GM12878 (cell line): ENCODE data around the gene TINCR. TPM values are rescaled to one million over a fixed set of nuclear protein-coding genes. Genes with fewer than 3 reads are reported as not detected.
"Not testable (repeated sequence)": the region's sequence is repeated elsewhere in the genome, so short reads cannot be mapped to it uniquely, and the experiment has no call there.

ENCODE experiments used
- ATAC-seq: fragments of 200-7000 bp; cut with Tn5 transposase; 3 replicates; pipeline ENCODE4 v1.9.1; 2020; ENCODE audit warnings: mild to moderate bottlenecking, moderate library complexity
- BruUV-seq: library from RNA; stranded (reverse); fragments of 400-500 nt; replicated peaks from 2 replicates; lab custom pipeline; 2021; lab: Mats Ljungman, UMichigan
- CTCF ChIA-PET: fragments of 300-600 bp; sonication (Branson Sonifier 250); formaldehyde crosslinking; extraction: SDS; loops from one replicate; lab custom pipeline; 2021; ENCODE audit warnings: inconsistent platforms; lab: Yijun Ruan, JAX
- POLR2A ChIA-PET: fragments of 350-600 bp; formaldehyde crosslinking; extraction: SDS; loops from one replicate; lab custom pipeline; 2021; ENCODE audit warnings: inconsistent platforms; lab: Charles Lee
- RAD21 ChIA-PET: fragments of 300-600 bp; sonication (Branson Sonifier 250); formaldehyde crosslinking; loops from one replicate; lab custom pipeline; 2023; ENCODE audit warnings: antibody characterized with exemption; ENCODE audit not compliant: unreplicated experiment; lab: Charles Lee
- SMC1A ChIA-PET: fragments of 300-600 bp; sonication (Branson Sonifier 250); formaldehyde crosslinking; loops from one replicate; lab custom pipeline; 2023; ENCODE audit not compliant: unreplicated experiment, uncharacterized antibody; lab: Charles Lee
- DNase-seq: peaks from one replicate; pipeline ENCODE4 v3.0.0-alpha.2; 2011; ENCODE audit warnings: low read depth, low spot score
- FAIRE-seq: peaks from 3 replicates; lab custom pipeline; 2011; peaks lifted over from hg19 to GRCh38; lab: Jason Lieb, UNC
- H2AFZ ChIP-seq: 2 replicates; pipeline ENCODE4 v1.6.0; 2011; ENCODE audit warnings: low read depth, low read length, control low read depth; ENCODE audit not compliant: control insufficient read depth
- H3K27ac ChIP-seq: 2 replicates; pipeline ENCODE4 v1.5.1; 2011; ENCODE audit warnings: control low read depth; ENCODE audit not compliant: control insufficient read depth, insufficient read depth
- H3K27me3 ChIP-seq, 2 experiments: replicated peaks in 1 of 2; 2 replicates each; pipeline versions ENCODE4 v1.6.0 to v1.6.1; 2011; ENCODE audit warnings: low read length in 1 of 2; ENCODE audit not compliant: control insufficient read depth in 2 of 2, insufficient read depth in 2 of 2
- H3K36me3 ChIP-seq, 2 experiments: 2 replicates each; pipeline ENCODE4 v1.5.1; 2011; ENCODE audit warnings: low read length in 1 of 2; ENCODE audit not compliant: control insufficient read depth in 2 of 2, insufficient read depth in 2 of 2
- H3K4me1 ChIP-seq: 2 replicates; pipeline ENCODE4 v1.6.1; 2011; ENCODE audit warnings: mild to moderate bottlenecking, low read length, moderate library complexity, mixed read lengths; ENCODE audit not compliant: control insufficient read depth, insufficient read depth
- H3K4me2 ChIP-seq: 2 replicates; pipeline ENCODE4 v1.6.0; 2011; ENCODE audit warnings: control low read depth; ENCODE audit not compliant: control insufficient read depth, insufficient read depth
- H3K4me3 ChIP-seq: fragments of 200-600 bp; sonication (generic); 2 replicates; pipeline ENCODE4 v1.5.1; 2016
- H3K79me2 ChIP-seq: 2 replicates; pipeline ENCODE4 v1.6.0; 2011; ENCODE audit warnings: low read length; ENCODE audit not compliant: control insufficient read depth, insufficient read depth
- H3K9ac ChIP-seq: 2 replicates; pipeline ENCODE4 v1.8.0; 2011; ENCODE audit warnings: low read length, control low read depth, mixed read lengths; ENCODE audit not compliant: control insufficient read depth, insufficient read depth
- H3K9me3 ChIP-seq: replicated peaks from 3 replicates; pipeline ENCODE4 v1.5.1; 2011; ENCODE audit warnings: mild to moderate bottlenecking, low read length; ENCODE audit not compliant: control insufficient read depth, insufficient read depth
- H4K20me1 ChIP-seq: 2 replicates; pipeline ENCODE4 v1.6.0; 2011; ENCODE audit not compliant: control insufficient read depth, insufficient read depth
- CTCF ChIP-seq, 3 experiments: IDR thresholded peaks in 2 of 3; conservative IDR thresholded peaks in 1 of 3; 2 replicates each; pipeline ENCODE4 v1.5.1; 2011; ENCODE audit warnings: low read depth in 3 of 3, low read length in 3 of 3, mild to moderate bottlenecking in 3 of 3, control low read depth in 2 of 3, moderate library complexity in 2 of 3, inconsistent platforms in 1 of 3, mixed read lengths in 1 of 3; ENCODE audit not compliant: control insufficient read depth in 2 of 3, insufficient read depth in 1 of 3; ENCODE audit errors: extremely low read depth in 1 of 3
- EZH2 ChIP-seq: IDR thresholded peaks from 2 replicates; pipeline ENCODE4 v1.6.1; 2012; ENCODE audit warnings: low read depth, mild to moderate bottlenecking, control low read depth, inconsistent platforms, low read length, borderline replicate concordance; ENCODE audit not compliant: control insufficient read depth
- GABPA ChIP-seq: IDR thresholded peaks from 2 replicates; pipeline ENCODE4 v1.6.1; 2014; ENCODE audit warnings: antibody characterized with exemption, low read depth, mild to moderate bottlenecking, inconsistent platforms
- IRF5 ChIP-seq: fragments of 450-650 bp; IDR thresholded peaks from 2 replicates; pipeline ENCODE4 v1.6.1; 2017; ENCODE audit warnings: borderline replicate concordance
- JUNB ChIP-seq: IDR thresholded peaks from 2 replicates; pipeline ENCODE4 v1.6.1; 2016; ENCODE audit warnings: antibody characterized with exemption, mild to moderate bottlenecking
- KAT2A ChIP-seq: conservative IDR thresholded peaks from 2 replicates; pipeline ENCODE4 v1.6.1; 2011; ENCODE audit warnings: low read depth, low read length; ENCODE audit not compliant: control insufficient read depth
- PML ChIP-seq: IDR thresholded peaks from 2 replicates; pipeline ENCODE4 v1.6.1; 2012; ENCODE audit warnings: low read length, inconsistent platforms
- RB1 ChIP-seq: fragments of 450-650 bp; formaldehyde crosslinking; IDR thresholded peaks from 2 replicates; pipeline ENCODE4 v1.6.1; 2017; ENCODE audit warnings: mild to moderate bottlenecking, borderline replicate concordance
- RCOR1 ChIP-seq: conservative IDR thresholded peaks from 2 replicates; pipeline ENCODE4 v1.6.1; 2012; ENCODE audit warnings: low read depth, low read length, improper control_type of control experiment
- SMARCA5 ChIP-seq: fragments of 450-650 bp; IDR thresholded peaks from 2 replicates; pipeline ENCODE4 v1.6.1; 2017; ENCODE audit warnings: mild to moderate bottlenecking
- SRF ChIP-seq, 2 experiments: IDR thresholded peaks; 2 replicates each; pipeline ENCODE4 v1.6.1; 2011; ENCODE audit warnings: low read depth in 2 of 2, low read length in 2 of 2, mild to moderate bottlenecking in 1 of 2, moderate library complexity in 1 of 2
- STAT3 ChIP-seq: IDR thresholded peaks from 2 replicates; pipeline ENCODE4 v1.6.1; 2011; ENCODE audit warnings: low read depth, low read length, improper control_type of control experiment
- TCF7 ChIP-seq: IDR thresholded peaks from 2 replicates; pipeline ENCODE4 v1.6.1; 2014; ENCODE audit warnings: antibody characterized with exemption, borderline replicate concordance
- WRNIP1 ChIP-seq: IDR thresholded peaks from 2 replicates; pipeline ENCODE4 v1.6.1; 2011; ENCODE audit warnings: low read depth, low read length, improper control_type of control experiment, borderline replicate concordance
- WGBS: methylation state at CpG from one replicate; pipeline ENCODE4 v1.1.6; 2016; ENCODE audit warnings: low lambda C conversion rate; ENCODE audit not compliant: insufficient replicate concordance, insufficient coverage; ENCODE audit errors: missing lambda C conversion rate; 5-methylcytosine and 5-hydroxymethylcytosine counted together
- in situ Hi-C: fragments of 300-500 bp; cut with MboI; formaldehyde crosslinking; loops from 9 replicates; pipeline ENCODE4 v1.14.3; 2018; ENCODE audit warnings: mixed read lengths
- intact Hi-C: fragments of 100-400 bp; cut with micrococcal nuclease; formaldehyde crosslinking; loops from one replicate; pipeline ENCODE4 v1.14.2; 2022; ENCODE audit not compliant: unreplicated experiment
- polyA plus RNA-seq, 11 experiments: library from polyadenylated mRNA; depleted of rRNA in 4 of 11; unstranded in 6 of 11; stranded (reverse) in 5 of 11; fragments of >200 nt; fragmentation: Nextera tagmentation in 4 of 11; fragmentation: Illumina TruSeq in 1 of 11; extraction: Ambion mirVana in 4 of 11; extraction: Trizol in 1 of 11; gene quantifications; 1 replicate in 1 of 11; 2 replicates in 10 of 11; pipeline versions ENCODE4 v1.2.1 to v1.2.3, GENCODE V29; 2011 to 2016; ENCODE audit warnings: inconsistent platforms in 2 of 11, missing spikeins in 2 of 11, low read depth in 1 of 11
- total RNA-seq, 4 experiments: library from RNA; depleted of rRNA in 3 of 4; stranded (reverse); fragments of >200 nt in 3 of 4; fragmentation: Illumina TruSeq in 1 of 4; extraction: Trizol in 1 of 4; gene quantifications; 2 replicates each; pipeline versions ENCODE4 v1.2.1 to v1.2.3, GENCODE V29; 2013 to 2021

The TINCR gene
- total and polyA plus RNA-seq, 10 of the 15 experiments (the other 5 are each of a cell fraction or from before 2014, with no cell fraction given): 0.02 to 0.36 (median 0.06) TPM; not detected in 3

GRCh38 chr19:5536982-5537579 lies 30.7 kb downstream of the TINCR start:
- POLR2A ChIA-PET: interaction anchor here (0.6 kb wide), 2 partner anchors 179 to 360 kb away, joined by 3 read pairs; no protein-coding TSS in a partner anchor
- H3K27ac ChIP-seq, H3K27me3 ChIP-seq, H3K4me1 ChIP-seq, H3K9me3 ChIP-seq, H3K79me2 ChIP-seq, ATAC-seq, H4K20me1 ChIP-seq, in situ Hi-C loops, H2AFZ ChIP-seq, RAD21 ChIA-PET, DNase-seq, SMC1A ChIA-PET, H3K4me3 ChIP-seq, BruUV-seq, FAIRE-seq, H3K9ac ChIP-seq, intact Hi-C loops, H3K36me3 ChIP-seq, H3K4me2 ChIP-seq, CTCF ChIA-PET: not testable (repeated sequence)
- 31% methylated on average over 11 of the region's 12 CpGs for WGBS

- RAD21 ChIA-PET: no interaction called here
- in situ Hi-C loops: no loop called here
- H3K4me1 ChIP-seq: no peaks in the 10 kb centered on the region
- CTCF ChIA-PET: no interaction called here
- H3K36me3 ChIP-seq: no peaks in the 10 kb centered on the region
- ATAC-seq (no peak), DNase-seq (no peak), FAIRE-seq (no peak)
- H3K9ac ChIP-seq: no peak overlapping the region
- H3K4me2 ChIP-seq: no peak overlapping the region
- peaks cover 3% of the 10 kb centered on the region for H3K9me3 ChIP-seq
- H2AFZ ChIP-seq: no peak overlapping the region
- no peak overlapping the region for H3K4me3 ChIP-seq
- H3K27ac ChIP-seq: no peak overlapping the region
- H3K27me3 ChIP-seq: no peaks in the 10 kb centered on the region
- SMC1A ChIA-PET: no interaction called here
- POLR2A ChIA-PET: interaction anchor here (0.6 kb wide), 1 partner anchor 179 kb away, joined by 3 read pairs; no protein-coding TSS in a partner anchor
- no TSS peak for BruUV-seq
- H4K20me1 ChIP-seq: no peaks in the 10 kb centered on the region
- intact Hi-C loops: no loop called here
- no peaks in the 10 kb centered on the region for H3K79me2 ChIP-seq
- 36% methylated on average over 33 of the region's 38 CpGs for WGBS
- TF ChIP-seq JUNB (no peak), PML (no peak), SRF (IDR thresholded peaks at IDR 0.05; ENCODE audit: low read depth in 2 of 2, low read length in 2 of 2) (no peak), CTCF (IDR thresholded peaks at IDR 0.05 in 2 of 3, conservative IDR thresholded peaks at IDR 0.05 in 1 of 3; ENCODE audit: control insufficient read depth in 2 of 3, extremely low read depth in 1 of 3, insufficient read depth in 1 of 3, low read depth in 3 of 3, low read length in 3 of 3) (no peak), WRNIP1 (no peak), STAT3 (no peak), EZH2 (no peak), IRF5 (no peak), GABPA (no peak), SMARCA5 (no peak), RB1 (no peak), TCF7 (no peak), KAT2A (no peak), RCOR1 (no peak)
These were observed 31.3 kb downstream of the TINCR start for GRCh38 chr19:5536337-5536894.
